ENCODE measurements around the gene BANF1. TPM values are rescaled to one million over a fixed set of nuclear protein-coding genes. Genes with fewer than 3 reads are reported as not detected.

BANF1 gene
- total and polyA plus RNA-seq, 4 donors, result 10.7 to 100.0 (median 47.0) TPM

DNA sequence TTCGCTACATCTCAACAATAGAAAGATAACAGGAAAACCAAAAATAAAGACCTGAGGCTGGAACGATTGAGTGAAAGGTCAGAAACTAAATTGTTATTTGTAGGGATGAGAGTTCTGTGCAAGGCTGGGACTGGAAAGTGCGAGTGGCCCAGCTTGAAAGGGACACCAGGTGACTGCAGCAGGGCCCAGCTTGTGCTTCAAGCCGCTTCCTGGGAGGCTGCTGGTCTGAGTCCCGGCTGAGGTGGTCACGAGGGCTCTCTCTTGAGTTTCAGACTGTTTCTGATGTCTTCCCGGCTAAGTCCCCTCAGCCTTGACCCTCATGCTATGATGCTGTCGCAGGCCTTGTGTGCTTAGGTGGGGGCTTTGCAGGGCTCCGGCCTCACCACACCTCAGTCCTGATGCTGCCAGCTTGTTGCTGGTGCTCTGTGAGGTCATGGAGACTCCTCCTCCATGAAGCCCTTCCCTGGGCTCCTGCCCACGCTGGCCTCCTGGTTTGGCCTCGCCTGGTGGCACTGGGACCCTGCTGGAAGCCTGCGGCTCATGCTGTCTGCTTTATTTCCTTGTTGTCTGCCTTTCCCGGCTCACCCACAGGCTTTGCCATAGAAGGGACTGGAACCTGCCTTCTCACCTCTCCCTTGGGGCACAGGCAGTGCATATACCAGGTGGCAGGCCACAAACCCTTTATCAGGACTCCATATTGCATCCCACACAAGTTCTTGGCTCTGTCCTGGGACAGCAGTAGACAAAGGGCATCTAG, 4.0 kb downstream of the BANF1 start:
- peaks cover 0 to 8% (median 3%) of the 10 kb centered on the region in 4 donors for H3K36me3 ChIP-seq (ENCODE audit: control insufficient read depth in 4 of 4, insufficient read depth in 3 of 4, low read depth in 1 of 4, low read length in 3 of 4)
- H3K9ac ChIP-seq (ENCODE audit: low read depth in 1 of 2, low read length in 2 of 2), result no peak overlapping the region
- peaks cover 4 to 17% (median 13%) of the 10 kb centered on the region in 4 donors for H3K4me1 ChIP-seq (ENCODE audit: control insufficient read depth in 4 of 4, insufficient read depth in 4 of 4, low read length in 3 of 4)
- H3K9me3 ChIP-seq (ENCODE audit: control insufficient read depth in 4 of 4, low read length in 3 of 4), result no peaks in the 10 kb centered on the region
- DNase-seq (ENCODE audit: low spot score), result no peak
- H3K27ac ChIP-seq (ENCODE audit: low read depth in 1 of 2, low read length in 2 of 2), result no peak overlapping the region
- TF ChIP-seq, protein P1, sequence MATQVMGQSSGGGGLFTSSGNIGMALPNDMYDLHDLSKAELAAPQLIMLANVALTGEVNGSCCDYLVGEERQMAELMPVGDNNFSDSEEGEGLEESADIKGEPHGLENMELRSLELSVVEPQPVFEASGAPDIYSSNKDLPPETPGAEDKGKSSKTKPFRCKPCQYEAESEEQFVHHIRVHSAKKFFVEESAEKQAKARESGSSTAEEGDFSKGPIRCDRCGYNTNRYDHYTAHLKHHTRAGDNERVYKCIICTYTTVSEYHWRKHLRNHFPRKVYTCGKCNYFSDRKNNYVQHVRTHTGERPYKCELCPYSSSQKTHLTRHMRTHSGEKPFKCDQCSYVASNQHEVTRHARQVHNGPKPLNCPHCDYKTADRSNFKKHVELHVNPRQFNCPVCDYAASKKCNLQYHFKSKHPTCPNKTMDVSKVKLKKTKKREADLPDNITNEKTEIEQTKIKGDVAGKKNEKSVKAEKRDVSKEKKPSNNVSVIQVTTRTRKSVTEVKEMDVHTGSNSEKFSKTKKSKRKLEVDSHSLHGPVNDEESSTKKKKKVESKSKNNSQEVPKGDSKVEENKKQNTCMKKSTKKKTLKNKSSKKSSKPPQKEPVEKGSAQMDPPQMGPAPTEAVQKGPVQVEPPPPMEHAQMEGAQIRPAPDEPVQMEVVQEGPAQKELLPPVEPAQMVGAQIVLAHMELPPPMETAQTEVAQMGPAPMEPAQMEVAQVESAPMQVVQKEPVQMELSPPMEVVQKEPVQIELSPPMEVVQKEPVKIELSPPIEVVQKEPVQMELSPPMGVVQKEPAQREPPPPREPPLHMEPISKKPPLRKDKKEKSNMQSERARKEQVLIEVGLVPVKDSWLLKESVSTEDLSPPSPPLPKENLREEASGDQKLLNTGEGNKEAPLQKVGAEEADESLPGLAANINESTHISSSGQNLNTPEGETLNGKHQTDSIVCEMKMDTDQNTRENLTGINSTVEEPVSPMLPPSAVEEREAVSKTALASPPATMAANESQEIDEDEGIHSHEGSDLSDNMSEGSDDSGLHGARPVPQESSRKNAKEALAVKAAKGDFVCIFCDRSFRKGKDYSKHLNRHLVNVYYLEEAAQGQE (IDR thresholded peaks at IDR 0.05), result no peak
- TF ChIP-seq TAF1 (conservative IDR thresholded peaks at IDR 0.05) (no peak), YY1 (IDR thresholded peaks at IDR 0.05) (no peak), GABPA (IDR thresholded peaks at IDR 0.05 in 1 of 2, conservative IDR thresholded peaks at IDR 0.05 in 1 of 2) (no peak), FOXA1 (IDR thresholded peaks at IDR 0.05) (no peak), RAD21 (IDR thresholded peaks at IDR 0.05) (no peak), RXRA (IDR thresholded peaks at IDR 0.05) (no peak), HNF4A (conservative IDR thresholded peaks at IDR 0.05) (no peak), JUND (IDR thresholded peaks at IDR 0.05) (no peak), EGR1 (IDR thresholded peaks at IDR 0.05; ENCODE audit: low read depth in 2 of 2) (no peak), HNF4G (IDR thresholded peaks at IDR 0.05) (no peak), FOXA2 (IDR thresholded peaks at IDR 0.05) (no peak), SP1 (IDR thresholded peaks at IDR 0.05) (no peak)
- TF ChIP-seq, protein P2, sequence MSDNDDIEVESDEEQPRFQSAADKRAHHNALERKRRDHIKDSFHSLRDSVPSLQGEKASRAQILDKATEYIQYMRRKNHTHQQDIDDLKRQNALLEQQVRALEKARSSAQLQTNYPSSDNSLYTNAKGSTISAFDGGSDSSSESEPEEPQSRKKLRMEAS (IDR thresholded peaks at IDR 0.05), result no peak
- TF ChIP-seq, protein P3, sequence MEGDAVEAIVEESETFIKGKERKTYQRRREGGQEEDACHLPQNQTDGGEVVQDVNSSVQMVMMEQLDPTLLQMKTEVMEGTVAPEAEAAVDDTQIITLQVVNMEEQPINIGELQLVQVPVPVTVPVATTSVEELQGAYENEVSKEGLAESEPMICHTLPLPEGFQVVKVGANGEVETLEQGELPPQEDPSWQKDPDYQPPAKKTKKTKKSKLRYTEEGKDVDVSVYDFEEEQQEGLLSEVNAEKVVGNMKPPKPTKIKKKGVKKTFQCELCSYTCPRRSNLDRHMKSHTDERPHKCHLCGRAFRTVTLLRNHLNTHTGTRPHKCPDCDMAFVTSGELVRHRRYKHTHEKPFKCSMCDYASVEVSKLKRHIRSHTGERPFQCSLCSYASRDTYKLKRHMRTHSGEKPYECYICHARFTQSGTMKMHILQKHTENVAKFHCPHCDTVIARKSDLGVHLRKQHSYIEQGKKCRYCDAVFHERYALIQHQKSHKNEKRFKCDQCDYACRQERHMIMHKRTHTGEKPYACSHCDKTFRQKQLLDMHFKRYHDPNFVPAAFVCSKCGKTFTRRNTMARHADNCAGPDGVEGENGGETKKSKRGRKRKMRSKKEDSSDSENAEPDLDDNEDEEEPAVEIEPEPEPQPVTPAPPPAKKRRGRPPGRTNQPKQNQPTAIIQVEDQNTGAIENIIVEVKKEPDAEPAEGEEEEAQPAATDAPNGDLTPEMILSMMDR (IDR thresholded peaks at IDR 0.05; ENCODE audit: low read depth, low read length, missing input control), result no peak
- TF ChIP-seq, protein P4, sequence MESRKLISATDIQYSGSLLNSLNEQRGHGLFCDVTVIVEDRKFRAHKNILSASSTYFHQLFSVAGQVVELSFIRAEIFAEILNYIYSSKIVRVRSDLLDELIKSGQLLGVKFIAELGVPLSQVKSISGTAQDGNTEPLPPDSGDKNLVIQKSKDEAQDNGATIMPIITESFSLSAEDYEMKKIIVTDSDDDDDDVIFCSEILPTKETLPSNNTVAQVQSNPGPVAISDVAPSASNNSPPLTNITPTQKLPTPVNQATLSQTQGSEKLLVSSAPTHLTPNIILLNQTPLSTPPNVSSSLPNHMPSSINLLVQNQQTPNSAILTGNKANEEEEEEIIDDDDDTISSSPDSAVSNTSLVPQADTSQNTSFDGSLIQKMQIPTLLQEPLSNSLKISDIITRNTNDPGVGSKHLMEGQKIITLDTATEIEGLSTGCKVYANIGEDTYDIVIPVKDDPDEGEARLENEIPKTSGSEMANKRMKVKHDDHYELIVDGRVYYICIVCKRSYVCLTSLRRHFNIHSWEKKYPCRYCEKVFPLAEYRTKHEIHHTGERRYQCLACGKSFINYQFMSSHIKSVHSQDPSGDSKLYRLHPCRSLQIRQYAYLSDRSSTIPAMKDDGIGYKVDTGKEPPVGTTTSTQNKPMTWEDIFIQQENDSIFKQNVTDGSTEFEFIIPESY (IDR thresholded peaks at IDR 0.05), result no peak
- TF ChIP-seq, protein P5, sequence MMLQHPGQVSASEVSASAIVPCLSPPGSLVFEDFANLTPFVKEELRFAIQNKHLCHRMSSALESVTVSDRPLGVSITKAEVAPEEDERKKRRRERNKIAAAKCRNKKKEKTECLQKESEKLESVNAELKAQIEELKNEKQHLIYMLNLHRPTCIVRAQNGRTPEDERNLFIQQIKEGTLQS (IDR thresholded peaks at IDR 0.05), result no peak
- peaks cover 0 to under 1% (median 0%) of the 10 kb centered on the region in 4 donors for H3K27me3 ChIP-seq (ENCODE audit: control insufficient read depth in 4 of 4, insufficient read depth in 4 of 4, low read length in 3 of 4)
- WGBS, result 89% methylated on average over 13 of the region's 13 CpGs
- H3K4me3 ChIP-seq (ENCODE audit: low read depth in 1 of 3, low read length in 3 of 3), result no peak overlapping the region
